GM21360 (cell line): Measurements from ENCODE around the gene LRRC4C.
A peak's percentile ranks its signal among the peaks of the same experiment; 100 is the strongest.

ENCODE experiments used
- ATAC-seq: cut with Tn5 transposase; IDR thresholded peaks from one replicate; pipeline ENCODE4 v1.9.1; 2021; ENCODE audit warnings: mild to moderate bottlenecking, moderate library complexity; ENCODE audit not compliant: unreplicated experiment

Gene LRRC4C

DNA sequence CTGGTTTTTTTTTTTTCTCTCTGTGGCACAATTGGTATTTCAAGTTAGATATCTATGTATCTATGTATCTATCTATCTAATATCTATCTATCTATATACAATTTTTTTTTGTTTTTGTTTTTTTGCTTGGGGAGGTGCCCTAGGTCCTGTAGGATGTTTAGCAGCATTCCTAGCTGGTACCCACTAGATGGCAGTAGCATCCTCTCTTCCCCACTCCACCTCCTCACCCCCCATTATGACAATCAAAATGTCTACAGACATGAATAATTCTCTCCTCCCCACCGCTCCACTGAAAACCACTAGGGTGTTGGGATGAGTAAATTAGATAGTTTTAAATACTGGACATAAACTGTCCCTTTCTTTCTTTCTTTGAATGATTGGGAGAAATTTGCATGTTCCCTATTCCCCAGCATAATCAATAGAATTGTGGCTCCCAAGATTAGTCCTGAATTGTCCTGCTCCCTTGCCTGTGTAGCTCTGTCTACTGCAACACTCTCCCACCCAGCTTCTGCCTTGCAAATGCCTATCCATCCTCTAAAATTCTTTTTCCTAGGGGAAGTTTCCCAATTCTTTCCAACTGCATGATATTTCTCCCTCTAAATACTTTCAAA is 1152.4 kb downstream of the LRRC4C start:
- peak; percentile 90 for ATAC-seq

DNA sequence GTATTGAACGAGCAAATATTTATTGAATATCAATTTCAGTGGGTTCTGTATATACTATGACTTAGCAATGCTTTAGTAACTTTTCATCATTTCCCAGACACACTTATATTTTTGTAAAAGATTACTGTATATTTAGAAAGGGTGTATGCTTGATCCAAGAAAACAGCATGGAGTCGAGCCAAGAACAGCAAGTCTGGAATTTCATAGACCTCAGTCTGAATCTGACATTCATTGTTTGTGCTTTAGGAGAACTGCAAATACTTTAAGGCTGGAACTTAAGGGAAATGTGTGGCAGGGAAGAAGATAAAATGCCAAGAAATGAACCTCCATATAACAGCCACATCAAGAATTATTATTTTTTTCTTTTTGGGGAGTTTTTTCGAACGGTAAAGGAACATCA is 1156.8 kb downstream of the LRRC4C start:
- no peak for ATAC-seq

DNA sequence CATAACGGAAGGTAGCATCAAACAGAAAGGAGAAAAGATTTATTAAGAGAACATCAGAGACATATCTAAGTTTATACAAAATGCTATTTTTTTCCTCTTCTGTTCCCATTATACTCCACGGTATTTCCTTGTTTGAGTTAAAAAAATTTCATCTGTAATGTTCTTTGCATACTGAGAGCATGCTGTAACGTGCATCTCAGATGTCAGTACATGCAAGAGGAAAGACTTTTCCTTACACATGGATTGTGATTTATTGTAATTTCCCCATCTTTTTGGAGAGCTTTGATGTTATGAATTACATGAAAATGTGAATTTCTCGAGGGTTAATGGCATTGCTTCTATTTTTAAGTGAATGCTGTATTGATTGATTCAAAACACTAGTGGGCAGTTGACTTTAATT is 1164.0 kb downstream of the LRRC4C start:
- no peak for ATAC-seq

DNA sequence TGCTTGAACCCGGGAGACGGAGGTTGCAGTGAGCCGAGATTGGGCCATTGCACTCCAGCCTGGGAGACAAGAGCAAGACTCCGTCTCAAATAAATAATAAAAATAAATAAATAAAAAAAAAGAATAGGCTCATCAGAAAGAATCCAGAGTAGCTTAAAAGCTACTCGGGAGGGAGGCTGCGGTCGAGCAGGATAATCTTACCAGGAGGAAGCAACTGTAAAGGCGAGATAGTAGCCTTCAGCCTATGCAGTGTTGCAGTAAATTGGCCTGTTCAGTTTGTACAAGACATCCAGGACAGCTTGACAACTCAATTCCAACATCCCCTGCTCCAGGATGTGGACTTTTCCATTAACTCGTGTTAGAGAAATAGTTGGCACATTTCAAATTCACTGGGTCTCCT is 1164.7 kb downstream of the LRRC4C start:
- no peak for ATAC-seq

DNA sequence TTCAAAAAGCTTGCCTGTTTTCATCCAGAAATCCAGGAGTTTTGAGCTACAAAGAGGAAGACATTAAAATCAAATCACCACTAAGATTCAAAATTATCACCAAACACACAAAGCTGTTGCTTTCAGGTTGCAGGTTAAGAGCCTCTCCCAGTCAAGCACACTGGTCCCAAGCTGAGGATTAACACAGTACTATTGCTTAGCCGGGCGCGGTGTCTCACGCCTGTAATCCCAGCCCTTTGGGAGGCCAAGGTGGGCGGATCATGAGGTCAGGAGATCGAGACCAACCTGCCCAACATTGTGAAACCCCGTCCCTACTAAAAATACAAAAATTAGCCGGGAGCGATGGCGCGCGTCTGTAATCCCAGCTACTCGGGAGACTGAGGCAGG is 1165.1 kb downstream of the LRRC4C start:
- ATAC-seq, result peak; percentile 21

DNA sequence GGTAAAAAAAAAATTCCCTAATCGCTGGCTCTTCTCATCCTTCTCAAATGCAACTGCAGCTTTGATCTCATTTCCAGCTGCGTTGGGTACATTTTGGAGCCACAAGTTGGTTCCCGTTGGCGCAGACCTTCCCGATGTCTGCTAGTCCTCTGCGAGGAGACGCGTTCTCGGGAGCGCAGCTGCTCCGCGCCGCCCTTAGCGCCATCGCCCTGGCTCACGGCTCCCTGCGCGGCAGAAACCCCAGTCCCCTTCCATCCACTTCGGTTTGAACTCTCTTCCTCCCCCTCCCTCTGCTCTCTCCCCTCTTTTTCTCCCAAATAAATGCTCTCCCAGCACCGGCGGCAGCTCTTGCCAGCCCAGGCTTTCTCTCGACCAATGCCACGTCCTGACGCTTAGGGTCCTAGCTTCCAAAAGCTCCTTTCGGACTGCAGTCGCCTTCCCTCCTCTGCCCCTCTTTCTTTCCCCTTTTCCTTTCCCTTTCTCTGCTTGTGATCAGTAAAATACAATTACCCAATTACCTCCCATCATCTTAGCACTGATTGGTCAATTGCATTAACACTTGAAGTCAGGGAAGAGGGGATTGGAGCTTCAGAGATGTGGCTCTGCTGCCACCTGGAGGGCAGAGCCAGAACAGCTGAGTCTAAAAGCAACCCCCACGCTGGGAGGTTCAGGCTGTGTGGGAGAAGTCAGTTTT is 1165.7 kb downstream of the LRRC4C start:
- ATAC-seq, result peak; percentile 99

DNA sequence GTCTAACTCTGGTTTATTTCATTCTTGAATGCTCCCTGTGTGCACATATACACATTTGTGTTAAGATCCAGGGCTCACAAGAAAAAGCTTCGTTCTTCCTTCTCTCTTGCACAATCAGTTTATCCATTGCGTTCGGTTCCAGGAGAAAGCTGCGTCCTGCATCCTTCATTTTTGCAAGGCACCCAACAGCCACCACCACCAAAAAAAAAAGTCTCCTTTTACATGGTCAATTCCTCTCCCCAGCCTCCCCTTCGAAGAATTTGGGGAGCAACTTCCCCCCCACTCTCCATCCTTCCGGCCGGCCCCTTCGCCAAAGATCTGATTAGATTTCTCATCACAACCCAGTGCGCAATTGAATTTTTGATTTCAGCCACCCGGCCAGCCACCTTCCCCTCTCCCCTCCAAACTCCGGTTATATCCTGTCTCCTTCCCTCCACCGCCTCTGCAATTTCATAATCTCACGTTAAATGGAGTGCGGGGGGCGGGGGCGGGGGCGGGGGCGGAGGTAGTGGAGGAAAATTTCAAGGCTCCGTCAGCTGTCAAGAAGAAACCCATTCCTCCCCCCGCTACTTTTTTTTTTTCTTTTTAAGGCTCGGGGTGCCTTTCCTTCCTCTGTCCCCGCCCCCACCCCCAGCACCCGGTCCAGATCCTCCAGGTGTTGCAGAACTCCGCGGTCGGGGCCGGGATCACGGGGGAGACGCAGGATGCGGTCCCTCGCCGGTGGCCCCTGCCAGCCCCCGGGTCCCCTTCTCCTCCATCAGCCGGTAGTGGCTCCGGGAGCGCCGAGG is 1166.5 kb downstream of the LRRC4C start:
- ATAC-seq, result no peak

DNA sequence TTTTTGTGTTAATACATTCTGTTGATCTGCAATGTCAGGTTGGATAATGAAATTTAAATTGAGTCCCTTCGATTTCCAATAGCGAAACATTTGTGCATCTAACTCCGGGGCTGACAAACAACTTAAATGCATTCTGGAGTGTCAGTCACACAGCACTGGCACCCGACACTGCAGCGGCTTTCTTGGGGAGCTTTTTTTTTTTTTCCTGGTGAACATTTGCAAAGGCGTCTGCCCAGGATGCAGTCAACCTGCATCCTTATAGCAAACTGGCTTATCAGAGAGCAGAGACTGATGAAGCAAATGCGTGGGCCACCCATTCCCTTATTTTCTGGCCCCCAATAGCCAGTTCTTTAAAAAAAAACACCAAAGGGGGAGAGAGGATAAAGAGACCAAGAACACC is 1167.7 kb downstream of the LRRC4C start:
- no peak for ATAC-seq

DNA sequence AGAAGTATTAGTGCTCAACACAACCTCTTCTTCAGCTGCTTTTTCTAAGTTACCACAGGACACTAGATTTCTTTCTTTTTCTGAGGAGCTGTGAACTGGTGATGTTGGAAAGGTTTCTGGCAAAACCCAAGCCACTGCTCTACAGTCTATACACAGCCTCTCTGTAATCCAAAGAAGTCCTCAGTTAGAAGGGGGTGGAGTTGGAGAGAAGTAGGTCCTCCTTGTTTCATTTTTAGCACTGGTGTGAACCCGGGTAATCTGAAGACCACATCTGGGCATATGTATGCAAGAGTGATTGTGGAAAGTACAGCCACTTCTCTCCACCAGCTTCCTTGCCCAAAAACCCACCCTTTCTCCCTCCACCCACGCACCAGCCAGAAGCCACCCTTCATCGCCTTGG is 1168.1 kb downstream of the LRRC4C start:
- ATAC-seq, result no peak

DNA sequence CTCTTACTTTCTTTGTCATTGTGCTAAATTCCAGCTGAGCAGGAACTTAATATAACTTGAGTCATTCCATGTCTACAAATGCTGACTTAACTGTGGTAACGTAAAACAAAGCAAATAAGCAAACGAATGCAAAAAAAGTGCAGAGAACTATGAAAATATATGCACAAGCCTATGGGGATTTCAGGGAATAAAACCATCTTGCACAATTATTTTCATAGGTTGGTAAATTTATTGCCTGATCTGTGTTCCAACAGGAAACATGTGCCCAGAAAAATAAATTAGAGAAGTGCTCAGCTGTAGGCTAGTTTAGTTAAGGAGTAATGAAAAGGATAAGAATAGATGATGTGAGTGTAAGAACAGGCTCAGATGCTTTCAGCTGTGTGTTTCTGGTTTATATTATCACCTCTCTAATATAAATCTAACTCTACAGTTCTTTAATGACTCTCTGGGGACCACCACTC is 1169.3 kb downstream of the LRRC4C start:
- ATAC-seq, result no peak

DNA sequence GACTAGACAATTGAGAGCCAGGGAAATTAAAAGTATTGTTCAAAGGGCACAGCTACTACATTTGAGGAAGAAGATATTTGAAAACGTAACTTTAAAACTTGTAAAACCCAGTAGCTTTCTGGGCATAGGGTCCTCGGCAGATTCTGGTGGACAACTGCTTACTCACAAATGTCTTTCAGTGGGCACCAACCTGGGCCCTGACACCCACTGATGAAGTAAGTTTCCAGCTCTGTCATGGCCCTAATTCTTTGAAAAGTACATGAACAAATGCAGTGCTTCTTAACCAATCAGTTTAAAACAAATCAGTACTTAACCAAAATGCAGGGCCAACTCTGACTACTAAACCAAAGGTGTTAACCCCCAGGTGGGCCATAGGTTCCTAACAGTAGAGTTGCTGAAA is 1170.1 kb downstream of the LRRC4C start:
- no peak for ATAC-seq

DNA sequence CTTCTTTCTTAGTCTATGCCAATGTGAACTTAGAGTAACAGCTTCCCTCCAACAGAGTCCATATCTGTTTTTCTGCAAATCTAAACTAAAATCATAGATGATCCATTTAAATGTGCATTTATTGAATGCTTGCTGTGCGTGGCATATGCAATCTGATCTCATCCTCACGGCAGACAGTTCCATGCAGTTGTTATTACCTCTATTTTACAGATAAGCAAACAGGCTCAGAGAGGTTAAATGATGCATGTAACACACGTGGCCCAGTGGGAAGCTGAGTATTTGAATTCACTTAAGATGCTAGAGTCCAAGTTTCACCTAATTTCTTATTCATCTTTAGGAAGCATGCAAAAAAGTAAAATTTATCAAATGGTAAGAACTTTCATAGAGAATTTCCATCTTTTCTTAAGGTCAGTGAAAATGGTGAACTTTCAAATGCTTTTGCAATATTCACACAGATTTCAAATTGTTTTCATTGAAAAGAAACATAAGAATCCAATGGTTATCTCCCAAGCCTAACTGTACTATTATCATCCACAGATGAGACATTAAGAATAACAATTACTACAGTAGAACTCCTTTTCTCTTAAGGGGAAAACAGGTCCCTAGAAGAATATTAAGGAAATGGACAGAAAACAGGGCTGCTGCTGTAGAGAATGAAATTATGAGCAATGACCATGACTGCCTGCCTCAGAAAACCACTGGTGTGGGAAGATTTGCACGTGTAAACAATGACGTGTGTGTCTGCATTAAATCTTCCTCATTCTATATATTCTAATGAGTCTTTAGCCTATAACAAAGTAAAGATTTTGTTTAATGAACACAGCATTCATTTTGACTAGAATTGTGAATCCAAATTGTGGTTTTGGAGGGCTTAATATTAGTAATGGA is 1171.3 kb downstream of the LRRC4C start:
- ATAC-seq, result no peak

DNA sequence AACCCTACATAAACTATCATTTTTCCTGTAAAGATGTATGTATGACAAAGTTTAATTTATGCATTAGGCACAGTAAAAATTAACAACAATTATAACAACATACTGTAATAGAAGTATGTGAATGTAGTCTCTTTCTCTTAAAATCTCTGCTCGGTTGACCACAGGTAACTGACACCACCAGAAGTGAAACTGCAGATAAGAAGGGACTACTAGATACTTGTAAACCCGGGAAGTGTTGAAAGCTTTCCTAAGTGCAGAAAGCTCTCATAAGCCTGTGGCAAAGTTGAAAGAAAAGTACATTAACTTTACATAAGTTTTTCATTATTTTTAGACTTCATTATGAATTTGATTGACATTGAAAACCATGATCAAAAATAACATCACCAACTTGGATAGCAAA is 1173.3 kb downstream of the LRRC4C start:
- ATAC-seq, result no peak

DNA sequence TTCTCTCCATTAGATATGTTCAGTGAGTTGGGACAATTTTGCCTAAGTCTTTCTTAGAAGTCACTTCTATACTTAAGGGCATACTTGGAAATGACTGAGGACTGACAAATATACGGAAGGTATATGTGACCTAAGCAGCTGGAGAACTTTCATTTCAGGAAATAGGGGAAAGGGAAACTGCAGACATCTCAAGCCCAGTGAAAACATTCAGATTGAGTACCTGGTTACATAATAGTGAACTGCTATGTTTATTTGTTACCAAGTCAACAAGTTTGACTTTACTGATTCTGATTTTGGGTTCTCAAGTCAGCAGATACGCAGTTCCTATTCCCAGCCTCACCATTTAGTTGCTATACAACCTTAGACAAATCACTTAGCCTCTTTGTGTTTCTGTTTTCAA is 1173.9 kb downstream of the LRRC4C start:
- no peak for ATAC-seq

DNA sequence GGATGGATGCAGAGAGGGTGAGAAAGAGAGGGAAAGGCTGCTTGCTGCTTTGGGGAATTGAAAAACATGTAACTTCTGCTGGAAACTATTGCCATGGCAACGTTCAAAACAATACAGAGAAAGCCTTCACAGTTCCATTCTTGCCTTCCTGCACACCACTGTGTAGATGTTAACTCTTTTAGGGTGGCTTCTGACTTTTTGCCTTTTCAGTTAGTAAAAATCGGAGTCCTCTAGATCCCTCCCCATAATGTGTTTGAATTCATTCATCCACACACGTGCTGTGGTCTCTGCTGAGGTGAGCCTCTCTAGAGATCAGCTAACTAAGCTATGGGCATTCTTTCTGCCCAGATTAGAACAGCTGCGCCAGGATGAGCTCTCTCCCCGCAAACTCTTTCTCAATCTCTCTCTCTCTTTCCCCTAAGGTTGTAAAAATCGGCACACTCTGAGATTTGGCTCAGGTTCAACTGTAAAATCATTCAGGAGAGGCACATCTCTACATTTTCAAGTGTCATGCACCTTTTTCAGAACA is 1178.3 kb downstream of the LRRC4C start:
- ATAC-seq, result no peak

DNA sequence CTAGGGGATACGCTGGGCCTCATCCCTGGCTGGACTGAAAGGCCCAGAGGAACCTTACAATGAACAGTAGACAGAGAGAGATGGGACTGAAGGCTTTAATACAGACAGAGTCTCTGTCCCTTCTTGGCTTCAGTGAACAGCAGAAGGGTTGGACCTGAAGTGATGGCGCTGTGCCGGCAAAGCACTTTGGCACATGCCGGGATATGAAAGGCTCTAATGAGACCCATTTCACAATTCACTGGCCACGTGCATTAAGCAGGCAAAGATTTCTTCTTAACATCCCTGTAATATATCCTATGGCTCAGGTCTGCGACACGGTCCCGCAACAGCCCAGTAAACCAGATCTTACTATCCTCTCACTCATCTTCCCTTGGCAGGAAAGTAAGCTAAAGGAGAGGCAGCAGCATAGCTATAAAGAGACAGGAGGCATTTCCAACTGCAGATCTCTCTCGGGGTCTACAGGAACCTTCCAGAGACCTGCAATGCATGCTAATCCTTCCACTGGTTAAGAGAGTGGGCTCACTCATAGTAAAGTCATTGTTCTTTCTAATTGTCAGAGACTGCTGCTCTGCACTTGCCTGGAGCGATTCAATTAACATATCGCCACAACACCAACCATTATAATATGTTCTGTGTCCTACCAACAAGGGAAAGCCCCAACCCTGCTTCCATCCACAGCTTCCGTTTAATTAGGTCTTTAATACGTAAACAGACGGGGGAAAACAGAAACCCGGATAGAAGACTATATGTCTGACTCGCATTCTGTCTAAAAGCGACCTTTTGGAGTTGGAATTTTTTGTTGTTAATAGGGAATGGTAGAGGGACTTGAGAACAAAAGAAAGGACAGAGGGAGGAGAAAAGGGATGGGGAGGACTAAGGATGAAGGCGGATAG is 1179.0 kb downstream of the LRRC4C start:
- ATAC-seq, result no peak

DNA sequence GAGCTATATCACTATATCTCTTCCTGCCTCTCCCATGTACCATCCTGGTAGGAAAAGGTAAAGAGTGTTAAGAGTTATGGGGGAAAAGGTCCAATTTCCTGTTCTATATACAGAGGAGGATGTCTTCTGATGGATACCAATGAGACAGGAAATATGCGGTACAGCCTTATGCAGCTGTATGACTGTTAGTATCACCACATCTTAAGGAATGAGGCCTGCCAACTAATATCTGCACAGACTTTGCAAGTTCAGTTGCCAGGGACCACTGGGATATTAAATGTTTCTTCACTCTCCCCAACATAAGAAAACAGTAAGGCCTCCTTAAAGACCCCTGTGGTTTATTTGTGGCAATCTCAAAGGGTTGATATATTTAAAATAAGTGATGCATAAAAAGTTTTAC is 1182.5 kb downstream of the LRRC4C start:
- no peak for ATAC-seq

DNA sequence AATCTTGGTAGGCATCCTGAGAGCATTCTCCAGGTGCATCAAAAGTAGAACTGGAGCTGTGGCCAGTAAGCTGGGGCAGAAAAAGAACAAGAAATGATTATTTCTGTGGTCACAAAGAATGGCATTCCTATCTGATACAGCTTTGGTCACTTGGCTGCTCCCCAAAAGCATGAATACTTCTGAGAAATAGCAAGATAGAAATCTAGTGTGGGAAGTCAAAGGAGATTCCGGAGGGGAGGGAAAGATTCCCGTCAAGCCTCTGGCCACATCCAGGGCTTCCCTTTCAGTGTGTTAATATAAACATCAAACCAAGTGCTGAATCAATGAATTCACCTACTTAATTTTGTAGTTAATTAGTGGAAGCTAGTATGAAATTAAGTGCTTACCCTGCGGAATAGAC is 1185.4 kb downstream of the LRRC4C start:
- no peak for ATAC-seq

DNA sequence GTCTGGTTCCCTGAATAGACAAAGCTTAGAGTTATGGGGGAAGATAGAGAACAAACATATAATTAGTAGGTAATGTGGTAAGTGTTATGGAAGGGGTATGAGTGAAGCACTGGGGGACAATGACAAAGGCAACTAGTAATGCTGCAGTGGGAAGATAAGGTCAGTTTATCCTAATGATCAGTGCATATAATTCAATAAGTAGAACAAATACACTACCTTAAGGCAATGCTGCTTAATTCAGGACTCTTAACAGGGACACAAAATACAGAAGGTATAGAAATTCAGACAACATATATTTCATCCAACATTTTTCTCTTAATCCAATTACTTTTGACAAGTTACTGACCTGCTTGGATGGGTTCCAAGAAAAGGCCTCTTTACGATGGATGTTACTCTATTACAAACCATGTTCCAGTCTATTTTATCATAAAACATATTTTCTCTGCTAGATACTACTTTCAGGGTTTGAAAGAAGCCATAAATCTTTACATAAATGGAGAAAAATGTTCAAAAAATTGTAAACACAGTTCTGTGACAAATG is 1186.2 kb downstream of the LRRC4C start:
- no peak for ATAC-seq

DNA sequence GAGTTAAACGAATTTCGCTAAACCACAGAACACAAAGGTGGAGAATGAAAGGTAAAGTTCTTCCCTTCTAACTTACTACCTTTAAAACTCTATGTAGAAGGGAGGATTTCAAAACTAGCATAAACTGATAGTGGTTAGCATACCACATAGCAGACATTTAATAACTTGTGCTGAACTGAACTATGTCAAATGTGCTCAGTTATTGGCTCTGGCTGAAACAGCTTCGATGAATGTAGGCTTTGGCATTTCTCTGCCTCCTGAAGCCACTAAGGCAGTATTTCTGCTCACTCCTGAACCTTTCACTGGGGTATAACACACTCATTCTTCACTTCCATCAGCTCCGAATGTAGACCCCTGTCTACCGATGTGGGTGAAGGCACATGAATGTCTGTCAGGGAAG is 1188.1 kb downstream of the LRRC4C start:
- ATAC-seq, result no peak
